Occipital lobe (tissue), 2 donors: Measurements from ENCODE around the gene UFC1. TPM values are rescaled to one million over a fixed set of nuclear protein-coding genes. Genes with fewer than 3 reads are reported as not detected.

Source experiments
- small RNA-seq: library from RNA; depleted of rRNA; stranded (forward); fragments of <200 nt; gene quantifications from one replicate; pipeline ENCODE3, GENCODE V24; 2014
- total RNA-seq: library from RNA; depleted of rRNA; stranded (reverse); fragments of >200 nt; gene quantifications from one replicate; pipeline ENCODE4 v1.2.3, GENCODE V29; 2014

Gene UFC1
- total RNA-seq, 1 donor from 2014 or later = 99.4 TPM

Small RNAs within 50 kb of the gene (small RNA-seq; reads per million reads assigned to genes)
- gene RF01225 = not detected

Other genes with a start within 250 kb of the UFC1 start
- not detected for gene ITLN2, start 199.2 kb upstream of the UFC1 start, total RNA-seq
- gene F11R, start 132.8 kb upstream of the UFC1 start, total RNA-seq = 10.9 TPM
- 42.6 TPM for gene TSTD1, start 115.0 kb upstream of the UFC1 start, total RNA-seq
- 131 TPM for gene USF1, start 108.0 kb upstream of the UFC1 start, total RNA-seq
- gene ARHGAP30, start 84.1 kb upstream of the UFC1 start, total RNA-seq = 1.7 TPM
- gene NECTIN4, start 64.4 kb upstream of the UFC1 start, total RNA-seq = not detected
- gene KLHDC9, start 55.6 kb upstream of the UFC1 start, total RNA-seq = 0.78 TPM
- 33.8 TPM for gene PFDN2, start 35.9 kb upstream of the UFC1 start, total RNA-seq
- 18.7 TPM for gene NIT1, start 35.9 kb upstream of the UFC1 start, total RNA-seq
- gene DEDD, start 21.3 kb upstream of the UFC1 start, total RNA-seq = 26.8 TPM
- gene USP21, start 5.5 kb downstream of the UFC1 start, total RNA-seq = 10.6 TPM
- 25.4 TPM for gene PPOX, start 12.4 kb downstream of the UFC1 start, total RNA-seq
- gene B4GALT3, start 23.5 kb downstream of the UFC1 start, total RNA-seq = 21.4 TPM
- 0.62 TPM for gene ADAMTS4, start 45.1 kb downstream of the UFC1 start, total RNA-seq
- gene NDUFS2, start 48.4 kb downstream of the UFC1 start, total RNA-seq = 85.2 TPM
- 1.6 TPM for gene FCER1G, start 61.3 kb downstream of the UFC1 start, total RNA-seq
- not detected for gene APOA2, start 69.7 kb downstream of the UFC1 start, total RNA-seq
- 20.1 TPM for gene TOMM40L, start 72.1 kb downstream of the UFC1 start, total RNA-seq
- 0.47 TPM for gene NR1I3, start 84.2 kb downstream of the UFC1 start, total RNA-seq
- gene PCP4L1, start 104.8 kb downstream of the UFC1 start, total RNA-seq = 3.1 TPM
- gene MPZ, start 156.0 kb downstream of the UFC1 start, total RNA-seq = 1.4 TPM
- gene SDHC, start 160.4 kb downstream of the UFC1 start, total RNA-seq = 19.5 TPM
- gene CFAP126, start 213.9 kb downstream of the UFC1 start, total RNA-seq = 0.31 TPM